GM12875 (cell line): Measurements from ENCODE around the gene IGHMBP2.

Source experiments
- H3K4me3 ChIP-seq: one replicate; pipeline ENCODE4 v1.5.1; 2011; ENCODE audit warnings: low read depth, low read length, control low read depth
- TF ChIP-seq, protein P1 (sequence below): IDR thresholded peaks from 2 replicates; pipeline ENCODE4 v1.5.1; 2011; ENCODE audit warnings: low read depth, mild to moderate bottlenecking, control low read depth, inconsistent platforms, low read length, moderate library complexity, borderline replicate concordance; ENCODE audit not compliant: insufficient read depth

The IGHMBP2 gene

GRCh38 chr11:68890490-68891231, 13.0 kb upstream of the IGHMBP2 start:
- TF ChIP-seq, protein P1, sequence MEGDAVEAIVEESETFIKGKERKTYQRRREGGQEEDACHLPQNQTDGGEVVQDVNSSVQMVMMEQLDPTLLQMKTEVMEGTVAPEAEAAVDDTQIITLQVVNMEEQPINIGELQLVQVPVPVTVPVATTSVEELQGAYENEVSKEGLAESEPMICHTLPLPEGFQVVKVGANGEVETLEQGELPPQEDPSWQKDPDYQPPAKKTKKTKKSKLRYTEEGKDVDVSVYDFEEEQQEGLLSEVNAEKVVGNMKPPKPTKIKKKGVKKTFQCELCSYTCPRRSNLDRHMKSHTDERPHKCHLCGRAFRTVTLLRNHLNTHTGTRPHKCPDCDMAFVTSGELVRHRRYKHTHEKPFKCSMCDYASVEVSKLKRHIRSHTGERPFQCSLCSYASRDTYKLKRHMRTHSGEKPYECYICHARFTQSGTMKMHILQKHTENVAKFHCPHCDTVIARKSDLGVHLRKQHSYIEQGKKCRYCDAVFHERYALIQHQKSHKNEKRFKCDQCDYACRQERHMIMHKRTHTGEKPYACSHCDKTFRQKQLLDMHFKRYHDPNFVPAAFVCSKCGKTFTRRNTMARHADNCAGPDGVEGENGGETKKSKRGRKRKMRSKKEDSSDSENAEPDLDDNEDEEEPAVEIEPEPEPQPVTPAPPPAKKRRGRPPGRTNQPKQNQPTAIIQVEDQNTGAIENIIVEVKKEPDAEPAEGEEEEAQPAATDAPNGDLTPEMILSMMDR, result no peak
- no peak overlapping the region for H3K4me3 ChIP-seq

DNA sequence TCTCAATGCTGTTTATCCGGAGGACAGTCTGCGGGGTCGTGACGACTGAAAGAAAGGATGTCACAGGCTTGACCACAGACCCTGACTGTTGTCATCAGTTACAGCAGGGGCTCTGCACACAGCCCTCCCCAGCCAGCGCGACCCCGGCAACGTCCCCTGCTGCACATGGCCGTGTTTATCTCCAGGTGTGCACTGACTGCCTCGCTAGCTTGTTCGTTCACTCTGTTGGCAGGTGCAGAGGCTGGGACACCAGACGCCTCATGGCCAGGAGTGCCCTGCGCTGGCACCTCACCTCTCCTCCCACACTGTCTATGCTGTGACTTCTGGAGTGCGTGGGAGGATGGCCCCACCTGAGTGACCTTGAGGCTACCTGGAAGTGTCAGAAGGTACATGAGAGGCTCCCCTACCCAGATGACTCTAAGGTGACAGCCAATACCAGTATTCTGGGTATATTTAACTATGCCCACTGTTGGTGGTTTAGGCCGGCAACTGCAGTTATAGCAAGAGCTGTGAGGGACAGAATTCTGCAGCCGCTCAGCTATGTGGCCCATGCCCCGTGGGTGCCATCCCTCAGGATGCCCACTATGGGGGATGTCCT, 12.2 kb upstream of the IGHMBP2 start:
- no peak overlapping the region for H3K4me3 ChIP-seq
- TF ChIP-seq, protein P1, result no peak

DNA sequence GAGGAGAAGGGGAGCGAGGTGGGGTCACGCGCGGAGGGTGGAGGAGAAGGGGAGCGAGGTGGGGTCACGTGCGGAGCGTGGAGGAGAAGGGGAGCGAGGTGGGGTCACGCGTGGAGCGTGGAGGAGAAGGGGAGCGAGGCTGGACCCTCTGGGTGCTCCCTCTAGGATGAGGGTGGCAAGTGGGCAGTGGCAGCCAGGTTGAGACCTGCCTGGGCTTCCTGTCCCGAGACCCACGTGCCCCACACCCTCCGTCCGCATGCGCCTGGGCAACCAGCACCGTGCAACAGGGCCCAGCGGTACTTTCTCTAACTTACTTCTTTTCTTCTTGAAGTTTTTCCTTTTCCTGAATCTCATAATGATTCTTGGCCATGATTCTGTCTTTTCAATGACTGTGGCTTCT, 11.1 kb upstream of the IGHMBP2 start:
- TF ChIP-seq, protein P1, result no peak
- H3K4me3 ChIP-seq, result no peak overlapping the region

- TF ChIP-seq, protein P1, result no peak
- H3K4me3 ChIP-seq, result no peak overlapping the region
Measured at GRCh38 chr11:68893282-68893681, 10.4 kb upstream of the IGHMBP2 start.

DNA sequence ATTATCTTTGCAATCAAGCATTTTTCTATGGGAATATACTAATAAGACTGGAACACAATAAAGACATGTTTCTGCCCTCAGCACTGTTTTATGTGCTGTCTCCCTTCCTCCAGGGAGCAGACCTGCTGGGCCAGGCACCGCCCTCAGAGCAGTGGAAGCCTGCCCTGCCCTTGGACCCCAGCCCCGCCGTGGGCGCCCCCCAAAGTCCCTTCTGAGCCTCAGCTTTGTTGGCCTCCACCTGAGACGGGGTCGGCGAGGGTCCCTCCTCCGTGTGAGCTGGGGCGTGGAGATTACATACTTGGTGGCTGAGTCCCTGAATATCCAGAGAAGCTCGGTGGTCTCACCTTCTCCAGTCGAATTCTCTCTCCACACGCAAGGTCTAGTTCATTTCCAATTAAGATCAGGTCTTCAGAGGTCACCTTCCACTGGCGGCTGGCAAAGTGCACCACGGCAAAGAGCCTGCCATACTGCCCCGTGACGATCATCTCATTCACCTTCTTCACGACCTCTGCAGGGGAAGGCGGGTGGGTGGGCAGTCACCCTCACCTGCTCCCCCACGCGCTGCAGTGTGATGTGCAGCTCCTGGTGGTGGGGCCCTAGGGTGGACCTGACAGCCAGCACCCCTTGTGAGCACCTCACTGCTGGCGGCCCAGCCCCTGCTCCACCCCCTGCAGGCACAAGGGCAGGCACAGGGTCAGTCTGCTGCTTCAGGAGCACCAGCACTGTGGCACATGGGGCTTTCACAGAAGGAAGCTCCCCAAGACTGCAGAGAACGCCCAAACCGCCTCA, 7.3 kb upstream of the IGHMBP2 start:
- H3K4me3 ChIP-seq, result no peak overlapping the region
- TF ChIP-seq, protein P1, result no peak

- TF ChIP-seq, protein P1, result no peak
- H3K4me3 ChIP-seq, result no peak overlapping the region
Measured at GRCh38 chr11:68897441-68897840, 6.2 kb upstream of the IGHMBP2 start.
